GM10248 (cell line): ENCODE measurements around the gene NF2.

Experiments
- CTCF ChIA-PET: fragments of 300-600 bp; sonication (Branson Sonifier 250); formaldehyde crosslinking; extraction: SDS; loops from one replicate; lab custom pipeline; 2021; ENCODE audit warnings: antibody characterized with exemption; lab: Yijun Ruan, JAX
- POLR2A ChIA-PET: fragments of 350-650 bp; sonication (Branson Sonifier 250); formaldehyde crosslinking; extraction: SDS; loops from one replicate; lab custom pipeline; 2020; ENCODE audit warnings: antibody characterized with exemption; lab: Yijun Ruan, JAX
- DNase-seq: peaks from one replicate; pipeline ENCODE4 v3.0.0; 2012; ENCODE audit errors: extremely low spot score
- CTCF ChIP-seq: IDR thresholded peaks from 2 replicates; pipeline ENCODE4 v1.5.1; 2012; ENCODE audit warnings: mild to moderate bottlenecking, low read depth; ENCODE audit errors: extremely low read depth, missing control alignments, control extremely low read depth

The NF2 gene

GRCh38 chr22:29747832-29748231 is 144.4 kb downstream of the NF2 start:
- no peak for TF ChIP-seq CTCF
- no peak for DNase-seq
- POLR2A ChIA-PET = no interaction called here
- CTCF ChIA-PET = no interaction called here
